Body of pancreas (tissue), 4 donors: Measurements from ENCODE around the gene SLC36A2. TPM values are rescaled to one million over a fixed set of nuclear protein-coding genes. Genes with fewer than 3 reads are reported as not detected.
"Not testable (repeated sequence)": the region's sequence is repeated elsewhere in the genome, so short reads cannot be mapped to it uniquely, and the experiment has no call there.

ENCODE experiments used
- ATAC-seq: fragments of 150-250 bp; one replicate; pipeline ENCODE4 v1.9.1; 2016
- DNase-seq, 4 donors: peaks; one replicate each; pipeline ENCODE4 v3.0.0-alpha.2; 2019
- H3K27ac ChIP-seq, 4 donors: fragments of 200-600 bp; sonication (generic); 1 replicate in 3 of 4; 2 replicates in 1 of 4; pipeline versions ENCODE4 v1.5.1 to v1.6.1; 2016 to 2019; ENCODE audit warnings: mild to moderate bottlenecking in 1 of 4, mixed read lengths in 1 of 4, moderate library complexity in 1 of 4
- H3K27me3 ChIP-seq, 2 donors: fragments of 200-600 bp; sonication (generic); one replicate each; pipeline ENCODE4 v1.6.0; 2016; ENCODE audit warnings: mild to moderate bottlenecking in 1 of 2
- H3K36me3 ChIP-seq, 2 donors: fragments of 200-600 bp; sonication (generic); replicated peaks in 1 of 2; 2 replicates each; pipeline ENCODE4 v1.5.1; 2016; ENCODE audit warnings: low read depth in 2 of 2; ENCODE audit not compliant: insufficient read depth in 1 of 2
- H3K4me1 ChIP-seq: fragments of 200-600 bp; sonication (generic); one replicate; pipeline ENCODE4 v1.6.0; 2016
- H3K4me3 ChIP-seq, 2 donors: fragments of 200-600 bp; sonication (generic); 1 replicate in 1 of 2; 2 replicates in 1 of 2; pipeline ENCODE4 v1.5.1; 2016 to 2019
- H3K9me3 ChIP-seq, 3 donors: fragments of 200-600 bp; sonication (generic); 1 replicate in 2 of 3; 2 replicates in 1 of 3; pipeline ENCODE4 v1.5.1; 2016
- CTCF ChIP-seq, 7 experiments: fragments of 450-650 bp in 4 of 7; fragments of 200-600 bp in 3 of 7; sonication (generic) in 3 of 7; IDR thresholded peaks; one replicate each; pipeline ENCODE4 v1.5.1; 2016 to 2019; ENCODE audit warnings: antibody characterized with exemption in 7 of 7
- POLR2A ChIP-seq, 3 donors: fragments of 450-650 bp; IDR thresholded peaks; one replicate each; pipeline ENCODE4 v1.6.1; 2016; ENCODE audit warnings: antibody characterized with exemption in 3 of 3, mild to moderate bottlenecking in 2 of 3
- WGBS, 2 donors: methylation state at CpG; one replicate each; pipeline ENCODE4 v1.1.5; 2017; 5-methylcytosine and 5-hydroxymethylcytosine counted together
- intact Hi-C: fragments of 100-400 bp; cut with DNase I; formaldehyde crosslinking; loops from one replicate; pipeline ENCODE4 v1.15.1; 2023
- total RNA-seq, 2 donors: library from RNA; depleted of rRNA; stranded (reverse); fragments of >200 nt; gene quantifications; one replicate each; pipeline ENCODE4 v1.1.0, GENCODE V29; 2016

SLC36A2 gene
- total RNA-seq, 2 donors from 2014 or later, result not detected

GRCh38 chr5:151381899-151382298 lies 34.5 kb upstream of the SLC36A2 start:
- Histone ChIP-seq H3K4me3 (no peak overlapping the region), H3K27me3 (no peaks in the 10 kb centered on the region), H3K4me1 (no peaks in the 10 kb centered on the region), H3K36me3 (no peaks in the 10 kb centered on the region), H3K9me3 (no peaks in the 10 kb centered on the region), H3K27ac (no peak overlapping the region)
- TF ChIP-seq POLR2A (IDR thresholded peaks at IDR 0.05), result no peak
- no peak for TF ChIP-seq CTCF (IDR thresholded peaks at IDR 0.05)
- 78 to 80% methylated on average over 2 to 6 of the region's 6 CpGs for WGBS, 2 donors
- DNase-seq (no peak), ATAC-seq (no peak)
- intact Hi-C loops, result no loop called here

GRCh38 chr5:151378616-151379015 lies 31.3 kb upstream of the SLC36A2 start:
- Histone ChIP-seq H3K36me3 (no peaks in the 10 kb centered on the region), H3K4me3 (no peak overlapping the region), H3K27ac (no peak overlapping the region), H3K9me3 (no peaks in the 10 kb centered on the region), H3K27me3 (no peaks in the 10 kb centered on the region), H3K4me1 (no peaks in the 10 kb centered on the region)
- intact Hi-C loops, result no loop called here
- 84 to 96% methylated on average over 4 to 6 of the region's 6 CpGs for WGBS, 2 donors
- DNase-seq (no peak), ATAC-seq (no peak)
- TF ChIP-seq POLR2A (IDR thresholded peaks at IDR 0.05) (no peak), CTCF (IDR thresholded peaks at IDR 0.05) (no peak)

GRCh38 chr5:151374539-151374938 lies 27.2 kb upstream of the SLC36A2 start:
- no peak overlapping the region for H3K4me3 ChIP-seq
- intact Hi-C loops, result no loop called here
- WGBS, 2 donors, result 73 to 78% methylated on average over 1 of the region's 1 CpG
- no peaks in the 10 kb centered on the region for H3K36me3 ChIP-seq
- H3K9me3 ChIP-seq, result no peaks in the 10 kb centered on the region
- no peak overlapping the region for H3K27ac ChIP-seq
- no peaks in the 10 kb centered on the region for H3K27me3 ChIP-seq
- no peak for TF ChIP-seq CTCF (IDR thresholded peaks at IDR 0.05)
- no peak for TF ChIP-seq POLR2A (IDR thresholded peaks at IDR 0.05)
- ATAC-seq (no peak), DNase-seq (no peak)
- no peaks in the 10 kb centered on the region for H3K4me1 ChIP-seq

GRCh38 chr5:151367038-151367437 lies 19.7 kb upstream of the SLC36A2 start:
- H3K36me3 ChIP-seq, ATAC-seq, H3K4me1 ChIP-seq, H3K4me3 ChIP-seq, intact Hi-C loops, H3K27ac ChIP-seq, DNase-seq, H3K27me3 ChIP-seq: not testable (repeated sequence)
- WGBS, 2 donors, result 34 to 43% methylated on average over 6 of the region's 6 CpGs
- H3K9me3 ChIP-seq, result peaks cover 0 to 22% (median 0%) of the 10 kb centered on the region in 3 donors

- DNase-seq, result no peak
- no peak overlapping the region for H3K27ac ChIP-seq
- H3K4me3 ChIP-seq, result no peak overlapping the region
- no peak for TF ChIP-seq POLR2A (IDR thresholded peaks at IDR 0.05)
- TF ChIP-seq CTCF (IDR thresholded peaks at IDR 0.05), result no peak
- no peaks in the 10 kb centered on the region for H3K36me3 ChIP-seq
- no peaks in the 10 kb centered on the region for H3K4me1 ChIP-seq
- no peak for ATAC-seq
- intact Hi-C loops, result no loop called here
- no peaks in the 10 kb centered on the region for H3K27me3 ChIP-seq
- H3K9me3 ChIP-seq, result peaks cover 0 to 22% (median 0%) of the 10 kb centered on the region in 3 donors
Measured at GRCh38 chr5:151363673-151364072, 16.3 kb upstream of the SLC36A2 start.
